ENCODE data around the gene PDIA4. TPM values are rescaled to one million over a fixed set of nuclear protein-coding genes. Genes with fewer than 3 reads are reported as not detected.

The PDIA4 gene
- total RNA-seq, 1 donor from 2014 or later = 142 TPM

- no peak overlapping the region for H3K27ac Mint-ChIP-seq
- no peak overlapping the region for H3K27ac ChIP-seq
These were observed 70.2 kb downstream of the PDIA4 start for GRCh38 chr7:148958061-148958460.

GRCh38 chr7:148954766-148955165 is 73.5 kb downstream of the PDIA4 start:
- H3K4me2 ChIP-seq = no peak overlapping the region

More at GRCh38 chr7:148958061-148958460, 70.2 kb downstream of the PDIA4 start:
- Histone ChIP-seq H3K79me2 (ENCODE audit: low read depth) (no peaks in the 10 kb centered on the region), H2AFZ (replicated peaks) (no peak overlapping the region), H3K4me3 (no peak overlapping the region), H3K9ac (no peak overlapping the region), H3K27me3 (no peaks in the 10 kb centered on the region), H3K4me1 (no peaks in the 10 kb centered on the region), H3K36me3 (no peaks in the 10 kb centered on the region), H3K4me2 (no peak overlapping the region), H3K9me3 (ENCODE audit: low read depth) (no peaks in the 10 kb centered on the region), H4K20me1 (ENCODE audit: low read depth) (no peaks in the 10 kb centered on the region), H3F3A (ENCODE audit: low read depth) (no peaks in the 10 kb centered on the region)
- H3K4me3 Mint-ChIP-seq = no peak overlapping the region
- no peaks in the 10 kb centered on the region for H3K9me3 Mint-ChIP-seq
- no peak for TF ChIP-seq EZH2phosphoT487 (IDR thresholded peaks at IDR 0.05)
- TF ChIP-seq EZH2 (IDR thresholded peaks at IDR 0.05) = no peak
- no peak for TF ChIP-seq CTCF (IDR thresholded peaks at IDR 0.05)
- no peaks in the 10 kb centered on the region for H3K36me3 Mint-ChIP-seq
- peaks cover 14% of the 10 kb centered on the region for H3K27me3 Mint-ChIP-seq (ENCODE audit: insufficient read depth, low read depth)
- peaks cover 14% of the 10 kb centered on the region for H3K4me1 Mint-ChIP-seq
- no peak for DNase-seq (ENCODE audit: low spot score)

GRCh38 chr7:148953676-148954075 is 74.6 kb downstream of the PDIA4 start:
- H3K9ac ChIP-seq = no peak overlapping the region
- H3K4me1 Mint-ChIP-seq = peaks cover 7% of the 10 kb centered on the region
- H3F3A ChIP-seq (ENCODE audit: low read depth) = no peaks in the 10 kb centered on the region
- TF ChIP-seq EZH2 (IDR thresholded peaks at IDR 0.05) = no peak
- TF ChIP-seq CTCF (IDR thresholded peaks at IDR 0.05) = no peak
- no peak for TF ChIP-seq EZH2phosphoT487 (IDR thresholded peaks at IDR 0.05)
- H3K4me2 ChIP-seq = no peak overlapping the region
- no peaks in the 10 kb centered on the region for H3K9me3 Mint-ChIP-seq
- H3K36me3 ChIP-seq = no peaks in the 10 kb centered on the region
- H3K79me2 ChIP-seq (ENCODE audit: low read depth) = no peaks in the 10 kb centered on the region
- no peaks in the 10 kb centered on the region for H3K4me1 ChIP-seq
- no peak overlapping the region for H3K4me3 ChIP-seq
- no peaks in the 10 kb centered on the region for H3K36me3 Mint-ChIP-seq
- no peak overlapping the region for H3K27ac ChIP-seq
- no peaks in the 10 kb centered on the region for H3K9me3 ChIP-seq (ENCODE audit: low read depth)
- H2AFZ ChIP-seq (replicated peaks) = no peak overlapping the region
- H3K27ac Mint-ChIP-seq = no peak overlapping the region
- no peak overlapping the region for H3K4me3 Mint-ChIP-seq
- peaks cover 5% of the 10 kb centered on the region for H3K27me3 Mint-ChIP-seq (ENCODE audit: insufficient read depth, low read depth)
- no peaks in the 10 kb centered on the region for H4K20me1 ChIP-seq (ENCODE audit: low read depth)
- DNase-seq (ENCODE audit: low spot score) = no peak
- H3K27me3 ChIP-seq = no peaks in the 10 kb centered on the region

More at GRCh38 chr7:148954766-148955165, 73.5 kb downstream of the PDIA4 start:
- Histone ChIP-seq H3K27ac (no peak overlapping the region), H3K4me1 (no peaks in the 10 kb centered on the region), H3K9ac (no peak overlapping the region), H3K79me2 (ENCODE audit: low read depth) (no peaks in the 10 kb centered on the region), H3K27me3 (no peaks in the 10 kb centered on the region), H4K20me1 (ENCODE audit: low read depth) (no peaks in the 10 kb centered on the region), H3K4me3 (no peak overlapping the region), H3K9me3 (ENCODE audit: low read depth) (no peaks in the 10 kb centered on the region), H3K36me3 (no peaks in the 10 kb centered on the region), H3F3A (ENCODE audit: low read depth) (no peaks in the 10 kb centered on the region), H2AFZ (replicated peaks) (no peak overlapping the region)
- Mint-ChIP-seq H3K27me3 (ENCODE audit: insufficient read depth, low read depth) (peaks cover 8% of the 10 kb centered on the region), H3K4me3 (no peak overlapping the region), H3K4me1 (peaks cover 7% of the 10 kb centered on the region), H3K27ac (no peak overlapping the region), H3K36me3 (no peaks in the 10 kb centered on the region), H3K9me3 (no peaks in the 10 kb centered on the region)
- DNase-seq (ENCODE audit: low spot score) = no peak
- TF ChIP-seq EZH2phosphoT487 (IDR thresholded peaks at IDR 0.05) (no peak), CTCF (IDR thresholded peaks at IDR 0.05) (no peak), EZH2 (IDR thresholded peaks at IDR 0.05) (no peak)

Small RNA genes within 50 kb of the gene (small RNA-seq; reads per million reads assigned to genes)
- not detected for gene COX6B1P1
- gene RNU6-650P = not detected
- gene RNY1 = 2,189 reads per million, percentile 100 among the genes with 10 or more reads in this experiment
- 176 reads per million, percentile 99 among the genes with 10 or more reads in this experiment for gene RNY3
- gene RNY4 = 967 reads per million, percentile 99 among the genes with 10 or more reads in this experiment

Other genes with a start within 250 kb of the PDIA4 start
- 86.7 and 112 TPM in 2 replicates for gene EZH2, start 144.2 kb downstream of the PDIA4 start, total RNA-seq (ENCODE audit: low replicate concordance)
- gene ZNF786, start 62.2 kb upstream of the PDIA4 start, total RNA-seq (ENCODE audit: low replicate concordance) = 6.3 and 11.5 TPM in 2 replicates
- gene ZNF425, start 97.8 kb upstream of the PDIA4 start, total RNA-seq (ENCODE audit: low replicate concordance) = 4.2 and 15.7 TPM in 2 replicates
- 9.9 and 12.2 TPM in 2 replicates for gene ZNF398, start 118.9 kb upstream of the PDIA4 start, total RNA-seq (ENCODE audit: low replicate concordance)
- 15.9 and 28.0 TPM in 2 replicates for gene ZNF282, start 167.0 kb upstream of the PDIA4 start, total RNA-seq (ENCODE audit: low replicate concordance)
- 11.2 and 15.7 TPM in 2 replicates for gene ZNF212, start 211.1 kb upstream of the PDIA4 start, total RNA-seq (ENCODE audit: low replicate concordance)
- gene ZNF783, start 233.7 kb upstream of the PDIA4 start, total RNA-seq (ENCODE audit: low replicate concordance) = 5.5 and 12.0 TPM in 2 replicates

All from neural progenitor cell (in vitro differentiated cells).